CD4-positive, alpha-beta T cell treated with Interleukin-12 subunit alpha and Interleukin-12 subunit beta, for 1 hour (primary cell): Measurements from ENCODE around the gene KCNN1.
"Not testable (repeated sequence)": the region's sequence is repeated elsewhere in the genome, so short reads cannot be mapped to it uniquely, and the experiment has no call there.

Experiments used
- DNase-seq: peaks from one replicate; pipeline ENCODE4 v3.0.0-alpha.2; 2020

The KCNN1 gene

DNA sequence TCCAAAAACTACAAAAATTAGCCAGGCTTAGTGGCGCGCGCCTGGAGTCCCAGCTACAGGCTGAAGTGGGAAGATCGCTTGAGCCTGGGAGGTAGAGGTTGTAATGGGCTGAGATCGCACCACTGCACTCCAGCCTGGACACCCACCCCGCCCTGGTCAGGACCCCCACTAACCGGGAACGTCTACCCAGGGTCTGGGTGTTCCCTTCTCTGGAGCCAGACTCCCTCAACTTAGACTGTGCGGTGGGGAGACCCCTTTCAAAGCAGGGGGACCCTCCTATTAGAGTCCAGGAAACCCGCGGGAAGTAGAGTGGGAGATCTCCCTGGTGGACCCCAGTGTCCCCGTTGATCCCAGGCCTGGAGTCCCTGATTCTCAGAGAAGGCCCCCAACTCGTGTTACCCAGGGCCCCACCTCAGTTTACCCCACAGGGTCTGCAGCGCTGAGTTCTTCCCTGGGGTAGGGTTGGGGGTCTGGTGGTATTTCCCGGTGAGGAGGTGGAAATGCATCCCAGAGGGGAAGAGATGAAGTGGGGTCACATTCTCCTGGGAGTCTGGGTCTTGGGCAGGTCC lies 35.0 kb downstream of the KCNN1 start:
- no peak for DNase-seq

DNA sequence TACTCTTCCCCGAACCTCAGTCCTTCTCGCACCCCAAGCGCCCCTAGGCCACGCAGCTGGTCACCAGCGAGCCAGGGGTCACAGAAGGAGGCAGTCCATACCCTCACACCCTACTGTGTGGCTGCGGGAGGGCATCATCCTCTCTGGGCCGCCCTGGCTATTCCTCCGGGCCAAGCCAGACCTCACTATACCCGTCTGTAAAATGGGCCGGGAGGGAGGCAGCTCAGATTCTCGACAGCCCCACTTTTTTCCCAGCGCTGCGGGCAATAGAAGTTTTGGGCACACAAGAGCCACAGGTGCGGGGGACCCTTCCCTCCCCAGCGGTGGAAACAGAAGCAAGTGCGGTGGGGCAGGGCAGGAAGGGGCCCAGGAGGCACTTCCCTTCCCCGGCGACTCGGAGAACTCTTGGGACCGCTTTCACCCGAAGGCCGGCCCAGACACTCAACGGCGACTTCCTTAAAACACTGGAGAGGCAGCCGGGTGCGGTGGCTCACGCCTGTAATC lies 35.5 kb downstream of the KCNN1 start:
- no peak for DNase-seq

DNA sequence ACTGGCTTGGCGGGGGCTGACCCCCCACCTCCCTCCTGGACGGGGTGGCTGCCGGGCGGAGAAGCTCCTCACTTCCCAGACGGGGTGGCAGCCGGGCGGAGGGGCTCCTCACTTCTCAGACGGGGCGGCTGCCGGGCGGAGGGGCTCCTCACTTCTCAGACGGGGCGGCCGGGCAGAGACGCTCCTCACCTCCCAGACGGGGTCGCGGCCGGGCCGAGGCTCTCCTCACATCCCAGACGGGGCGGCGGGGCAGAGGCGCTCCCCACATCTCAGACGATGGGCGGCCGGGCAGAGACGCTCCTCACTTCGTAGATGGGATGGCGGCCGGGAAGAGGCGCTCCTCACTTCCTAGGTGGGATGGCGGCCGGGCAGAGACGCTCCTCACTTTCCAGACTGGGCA lies 38.8 kb downstream of the KCNN1 start:
- DNase-seq, result not testable (repeated sequence)

DNA sequence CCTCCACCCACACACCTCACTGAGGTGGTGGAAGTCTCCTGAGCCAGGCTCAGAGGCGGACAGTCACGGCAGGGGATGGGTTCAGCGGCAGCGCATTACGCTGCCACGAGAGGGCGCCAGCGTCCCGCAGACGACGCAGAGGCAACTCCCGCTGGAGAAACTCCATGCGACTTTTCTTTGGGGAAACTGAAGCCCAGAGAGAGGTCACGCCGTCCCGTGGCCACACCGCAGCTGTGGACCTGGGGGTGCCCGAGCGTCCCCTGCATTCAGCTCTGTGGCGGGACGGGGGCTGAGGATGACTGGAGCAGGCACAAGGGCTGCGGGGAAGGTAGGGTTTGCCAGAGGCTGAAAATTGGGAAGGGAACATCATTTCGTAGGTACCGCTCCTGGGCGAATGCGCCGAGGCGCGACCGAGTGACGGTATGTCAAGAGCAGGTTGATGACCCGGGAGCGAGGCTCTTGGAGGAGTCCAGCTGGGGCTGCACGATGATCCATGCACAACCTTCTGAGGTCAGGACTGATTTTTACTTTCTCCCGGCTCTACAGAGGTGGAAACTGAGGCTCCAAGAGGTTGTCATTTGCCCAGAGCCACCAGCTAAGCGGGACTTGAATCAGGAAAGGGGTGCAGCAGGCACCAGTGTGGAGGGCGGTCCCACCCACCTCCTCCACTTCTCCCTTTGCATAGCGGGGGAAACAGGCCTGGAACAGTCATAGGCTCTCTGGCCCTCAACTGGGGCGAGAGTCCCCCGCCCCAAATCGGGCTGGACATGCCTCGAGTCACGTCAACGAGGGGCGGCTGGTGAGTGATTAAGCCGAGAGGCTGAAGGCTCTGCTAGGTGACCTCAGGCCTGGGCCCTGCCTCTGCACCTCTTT lies 40.4 kb downstream of the KCNN1 start:
- peak; percentile 85 for DNase-seq

DNA sequence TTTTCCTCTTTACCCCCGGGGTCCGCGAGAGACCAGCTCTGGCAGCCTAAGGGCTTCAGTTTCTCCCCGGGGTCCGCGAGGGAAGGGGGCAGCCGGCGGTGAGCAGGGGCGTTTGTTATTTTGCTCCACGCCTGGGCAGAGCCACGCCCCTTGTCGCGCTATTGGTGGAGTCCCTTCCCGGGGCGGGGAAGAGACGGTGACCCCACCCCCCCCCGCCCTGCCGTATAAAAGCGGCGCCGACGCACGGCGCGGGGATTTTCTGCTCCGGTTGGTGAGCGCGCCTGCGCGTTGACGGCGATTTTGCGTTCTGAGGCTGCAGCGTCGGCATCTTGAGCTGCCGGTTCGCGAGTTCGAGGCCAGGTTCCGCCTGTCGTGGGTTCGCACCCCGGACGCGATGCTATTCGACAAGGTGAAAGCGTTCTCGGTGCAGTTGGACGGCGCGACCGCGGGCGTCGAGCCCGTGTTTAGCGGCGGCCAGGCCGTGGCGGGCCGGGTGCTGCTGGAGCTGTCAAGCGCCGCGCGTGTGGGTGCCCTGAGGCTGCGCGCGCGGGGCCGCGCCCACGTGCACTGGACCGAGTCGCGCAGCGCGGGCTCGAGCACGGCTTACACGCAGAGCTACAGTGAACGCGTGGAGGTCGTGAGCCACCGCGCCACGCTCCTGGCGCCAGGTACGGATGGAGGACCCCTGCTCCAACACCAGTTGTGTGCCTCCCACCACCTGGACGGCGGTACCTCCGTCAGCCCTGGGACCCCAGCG lies 41.2 kb downstream of the KCNN1 start, which contains the start of gene ARRDC2:
ARRDC2 (plus strand) TSS at position 254 of the 757 bp plus-strand sequence; CDS start at position 395, 141 bp downstream.
- peak; percentile 93 for DNase-seq

DNA sequence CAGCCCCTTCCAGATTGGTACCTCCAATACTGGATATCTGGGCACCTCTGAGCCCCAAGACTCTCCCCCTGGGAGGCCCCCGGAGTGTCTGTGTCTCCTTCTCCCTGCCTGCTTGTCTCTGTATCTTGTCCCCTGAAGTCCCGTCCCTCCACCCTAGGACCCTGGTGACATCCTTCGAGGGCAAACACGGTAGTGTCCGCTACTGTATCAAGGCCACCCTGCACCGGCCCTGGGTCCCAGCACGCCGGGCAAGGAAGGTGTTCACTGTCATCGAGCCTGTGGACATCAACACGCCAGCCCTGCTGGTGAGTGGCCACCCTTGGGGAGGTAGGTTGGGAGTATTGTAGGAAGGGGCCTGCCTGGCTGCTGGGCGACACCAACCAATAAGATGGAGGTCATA lies 41.9 kb downstream of the KCNN1 start:
- no peak for DNase-seq

DNA sequence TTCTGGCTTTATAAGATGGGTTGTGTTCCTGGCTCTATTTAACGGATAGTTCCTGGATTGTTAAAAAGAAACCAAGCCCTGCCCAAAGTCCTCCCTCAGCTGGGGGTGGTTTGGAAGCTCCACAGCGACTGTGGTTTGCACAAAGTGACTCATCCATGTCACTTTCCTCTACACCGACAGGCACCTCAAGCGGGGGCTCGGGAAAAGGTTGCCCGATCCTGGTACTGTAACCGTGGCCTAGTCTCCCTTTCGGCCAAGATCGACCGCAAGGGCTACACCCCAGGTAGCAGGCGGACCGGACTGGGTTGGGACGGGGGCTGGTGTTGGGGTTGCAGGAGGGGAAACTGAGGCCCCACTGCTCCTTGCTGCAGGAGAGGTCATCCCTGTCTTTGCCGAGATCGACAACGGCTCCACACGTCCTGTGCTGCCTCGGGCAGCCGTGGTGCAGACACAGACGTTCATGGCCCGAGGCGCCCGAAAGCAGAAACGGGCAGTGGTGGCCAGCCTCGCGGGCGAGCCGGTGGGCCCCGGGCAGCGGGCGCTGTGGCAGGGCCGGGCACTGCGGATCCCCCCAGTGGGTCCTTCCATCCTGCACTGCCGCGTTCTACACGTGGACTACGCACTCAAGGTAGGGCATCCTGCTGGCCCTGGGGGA lies 42.6 kb downstream of the KCNN1 start:
- no peak for DNase-seq

DNA sequence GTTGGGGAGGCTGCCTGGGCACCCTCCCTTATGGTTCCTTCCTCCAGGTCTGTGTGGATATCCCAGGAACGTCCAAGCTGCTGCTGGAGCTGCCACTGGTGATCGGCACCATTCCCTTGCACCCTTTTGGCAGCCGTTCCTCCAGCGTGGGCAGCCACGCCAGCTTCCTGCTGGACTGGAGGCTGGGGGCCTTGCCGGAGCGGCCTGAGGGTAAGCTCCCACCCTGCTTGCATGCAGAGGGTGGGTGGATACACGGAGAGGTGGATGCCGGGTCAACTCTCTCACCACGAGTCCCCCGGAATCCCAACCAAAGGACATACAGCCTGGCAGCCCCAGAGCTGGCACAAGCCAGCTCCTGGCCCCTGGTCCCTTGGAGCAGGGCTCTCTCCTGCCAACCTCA lies 43.2 kb downstream of the KCNN1 start:
- no peak for DNase-seq

DNA sequence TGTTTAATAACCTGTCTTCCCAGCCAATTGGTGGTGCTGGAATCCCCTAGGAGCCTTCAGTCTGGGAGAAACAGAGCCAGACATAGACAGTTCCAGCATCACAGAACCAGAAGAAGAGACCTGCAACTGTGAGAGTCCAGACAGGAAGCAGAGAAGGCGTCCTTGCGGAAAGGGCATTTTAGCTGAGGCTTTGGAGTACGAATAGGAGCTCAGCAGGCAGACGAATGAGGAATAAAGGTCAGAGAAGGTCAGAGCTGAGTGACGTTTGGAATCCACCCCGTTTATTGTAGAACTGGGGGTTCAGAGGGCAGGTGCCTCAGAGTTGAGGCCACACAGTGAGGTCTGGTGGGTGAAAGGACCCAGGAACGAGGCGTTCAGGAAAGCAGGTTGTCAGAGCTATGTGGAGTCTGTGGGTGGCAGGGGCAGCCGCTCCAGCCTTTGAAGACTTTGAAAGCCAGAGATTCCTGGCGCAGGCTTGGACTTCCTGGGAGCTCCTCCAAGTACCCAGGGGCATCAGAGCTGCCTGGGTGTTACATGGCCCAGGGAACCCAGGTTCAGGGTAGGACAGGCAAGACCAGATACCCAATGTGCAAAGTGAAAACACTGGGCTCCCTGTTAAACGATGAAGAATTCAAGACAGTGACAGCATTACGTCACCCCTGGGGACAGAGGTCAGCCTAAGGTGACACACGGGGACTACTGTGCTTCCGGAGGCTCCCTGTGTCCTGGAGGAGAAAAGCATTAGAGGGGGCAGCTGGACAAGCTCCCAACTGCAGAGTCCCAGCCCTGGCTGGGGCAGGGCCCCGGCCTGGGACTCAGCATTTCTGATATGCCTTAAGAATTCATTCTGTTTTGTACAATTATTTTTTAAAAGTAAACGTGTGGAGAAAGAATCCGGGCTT lies 46.6 kb downstream of the KCNN1 start:
- no peak for DNase-seq

DNA sequence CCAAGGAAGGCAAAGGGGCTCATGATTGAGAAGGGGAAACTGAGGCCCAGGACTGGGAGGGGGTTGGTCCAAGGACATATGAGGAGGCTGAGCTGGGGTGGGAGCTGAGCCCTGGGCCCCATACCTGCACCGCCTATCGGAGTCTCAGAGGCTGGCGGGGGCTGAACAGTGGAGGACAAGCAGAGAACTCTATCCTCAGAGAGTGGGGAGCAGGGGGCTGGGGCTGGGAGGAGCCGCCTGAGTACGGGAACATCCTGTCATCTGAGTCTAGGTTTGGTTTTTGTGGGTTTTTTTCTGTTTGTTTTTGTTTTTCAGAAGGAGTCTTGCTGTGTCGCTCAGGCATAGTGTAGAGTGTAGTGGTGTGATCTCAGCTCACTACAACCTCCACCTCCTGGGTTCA lies 47.3 kb downstream of the KCNN1 start:
- peak; percentile 73 for DNase-seq

DNA sequence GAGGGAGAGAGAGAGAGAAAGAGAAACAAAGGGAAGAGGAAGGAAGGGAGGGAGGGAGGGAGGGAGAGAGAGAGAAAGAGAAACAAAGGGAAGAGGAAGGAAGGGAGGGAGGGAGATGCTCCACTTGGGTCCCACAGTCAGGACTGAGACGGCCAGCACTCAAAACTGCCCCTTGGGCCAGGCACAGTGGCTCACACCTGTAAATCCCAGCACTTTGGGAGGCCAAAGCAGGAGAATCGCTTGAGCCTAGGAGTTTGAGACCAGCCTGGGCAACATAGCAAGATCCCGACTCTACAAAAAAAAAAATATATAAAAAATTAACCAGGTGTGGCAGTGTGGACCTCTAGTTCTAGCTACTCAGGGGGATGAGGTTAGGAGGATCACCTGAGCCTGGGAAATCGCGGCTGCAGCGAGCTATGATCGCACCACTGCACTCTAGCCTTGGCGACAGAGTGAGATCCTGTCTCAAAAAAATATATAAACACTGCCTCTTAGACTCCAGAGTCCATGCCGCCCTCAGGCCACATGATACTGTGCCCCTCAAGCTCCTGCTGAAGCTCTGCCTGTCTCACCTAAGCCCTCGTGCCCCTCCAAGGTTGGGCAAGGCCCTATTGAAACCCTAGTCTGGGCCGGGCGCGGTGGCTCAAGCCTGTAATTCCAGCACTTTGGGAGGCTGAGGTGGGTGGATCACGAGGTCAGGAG lies 49.5 kb downstream of the KCNN1 start:
- DNase-seq, result no peak

DNA sequence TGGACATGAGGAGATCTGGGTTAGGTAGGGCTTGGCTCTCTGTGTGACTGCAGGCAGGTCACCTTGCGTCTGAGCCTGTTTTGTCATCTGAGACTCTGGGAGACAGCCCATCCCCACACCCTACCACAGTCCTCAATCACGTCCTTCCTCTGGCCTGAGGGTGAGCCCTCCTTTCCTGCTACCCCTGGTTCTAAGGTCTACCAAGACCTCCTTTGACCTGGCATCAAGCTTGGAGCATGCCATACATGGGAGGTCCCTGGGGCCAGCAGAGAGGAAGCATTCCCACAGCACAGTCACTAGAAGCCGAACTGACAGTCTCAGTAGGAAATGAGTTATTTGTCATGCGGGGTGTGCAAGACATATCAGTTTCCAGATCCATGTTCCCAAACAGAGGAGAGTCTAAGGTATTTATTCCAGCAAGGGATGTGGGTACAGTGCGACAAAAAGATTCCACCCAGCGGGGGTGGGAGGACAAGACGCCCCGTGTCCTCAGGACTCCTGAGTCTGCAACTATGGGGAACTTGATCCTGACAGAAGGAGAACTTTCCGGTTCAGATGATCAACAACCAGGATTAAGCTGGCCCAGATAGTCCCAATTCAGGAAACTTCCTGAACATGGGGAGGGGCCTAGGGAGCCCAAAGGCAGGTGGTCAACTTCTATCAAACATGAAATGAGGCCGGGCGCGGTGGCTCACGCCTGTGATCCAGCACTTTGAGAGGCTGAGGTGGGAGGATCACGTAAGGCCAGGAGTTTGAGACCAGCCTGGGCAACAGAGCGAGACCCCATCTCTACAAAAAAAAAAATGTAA lies 50.6 kb downstream of the KCNN1 start:
- no peak for DNase-seq

DNA sequence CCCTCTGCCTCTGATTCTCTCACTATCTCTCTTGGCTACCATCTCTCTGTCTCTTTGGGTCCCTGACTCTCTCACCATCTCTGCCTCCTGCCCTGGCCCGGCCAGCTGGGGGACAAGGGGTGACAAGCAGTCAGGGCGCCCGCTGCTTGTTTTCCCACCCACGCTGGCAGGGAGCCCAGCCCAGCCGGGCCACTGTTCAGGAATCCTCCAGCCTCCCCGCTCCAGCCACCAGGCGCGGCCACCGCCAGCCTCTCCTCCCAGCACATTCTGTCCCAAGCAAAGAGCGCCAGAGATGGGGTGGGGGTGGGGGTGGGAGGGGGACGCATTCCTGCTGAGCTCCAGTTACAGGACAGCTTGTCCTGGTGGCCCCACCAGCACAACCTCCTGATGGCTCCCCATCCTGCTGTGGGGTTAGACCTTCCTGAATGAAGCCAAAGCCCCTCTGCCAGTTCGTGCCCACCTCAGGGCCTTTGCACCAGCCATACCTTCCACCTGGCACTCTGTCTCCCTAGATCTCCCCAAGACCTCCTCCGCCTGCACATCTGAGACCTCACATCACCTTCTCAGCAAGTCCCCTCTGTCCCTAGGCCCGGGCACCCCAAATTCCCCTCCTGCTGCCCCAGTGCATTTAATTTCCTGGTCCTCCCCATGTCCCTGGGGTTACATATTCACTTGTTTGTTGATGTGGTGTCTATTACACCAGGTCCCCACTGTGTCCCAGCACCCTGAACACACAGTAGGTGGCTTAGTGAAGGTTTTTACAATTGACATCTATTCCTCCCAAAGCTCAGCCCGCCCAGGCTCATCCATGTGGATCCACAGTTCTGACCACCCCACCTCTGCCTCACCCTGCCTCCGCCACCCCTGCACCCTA lies 53.5 kb downstream of the KCNN1 start:
- DNase-seq, result no peak

DNA sequence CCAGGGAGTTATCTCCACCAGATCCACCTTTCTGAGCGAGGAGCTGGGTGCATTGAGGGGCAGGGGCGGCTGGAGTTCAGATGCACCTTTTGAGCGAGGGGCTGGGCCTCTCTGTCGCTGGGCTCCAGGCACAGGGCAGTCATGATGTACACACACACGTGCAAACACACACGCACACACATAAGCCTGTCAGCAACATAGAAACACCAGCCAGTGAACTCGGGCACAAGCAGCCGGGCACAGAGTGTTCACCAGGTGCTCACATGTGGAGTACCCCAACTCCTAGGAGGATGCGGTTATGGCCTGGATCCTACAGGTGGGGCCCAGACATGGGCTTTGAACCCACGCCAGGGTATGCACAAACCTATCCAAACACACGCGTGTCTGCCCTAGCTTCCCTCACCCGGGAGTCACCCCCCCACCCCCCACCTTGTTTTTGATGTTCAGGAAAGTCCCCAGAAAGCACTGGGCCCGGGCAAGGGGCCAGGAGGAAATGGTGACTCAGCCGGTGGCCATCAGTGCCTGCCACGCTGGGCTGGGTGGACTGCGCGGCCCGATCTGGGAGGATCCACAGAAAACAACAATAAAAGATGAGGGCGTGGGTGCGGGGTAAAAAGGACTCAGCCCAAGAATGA lies 54.3 kb downstream of the KCNN1 start:
- peak; percentile 84 for DNase-seq

DNA sequence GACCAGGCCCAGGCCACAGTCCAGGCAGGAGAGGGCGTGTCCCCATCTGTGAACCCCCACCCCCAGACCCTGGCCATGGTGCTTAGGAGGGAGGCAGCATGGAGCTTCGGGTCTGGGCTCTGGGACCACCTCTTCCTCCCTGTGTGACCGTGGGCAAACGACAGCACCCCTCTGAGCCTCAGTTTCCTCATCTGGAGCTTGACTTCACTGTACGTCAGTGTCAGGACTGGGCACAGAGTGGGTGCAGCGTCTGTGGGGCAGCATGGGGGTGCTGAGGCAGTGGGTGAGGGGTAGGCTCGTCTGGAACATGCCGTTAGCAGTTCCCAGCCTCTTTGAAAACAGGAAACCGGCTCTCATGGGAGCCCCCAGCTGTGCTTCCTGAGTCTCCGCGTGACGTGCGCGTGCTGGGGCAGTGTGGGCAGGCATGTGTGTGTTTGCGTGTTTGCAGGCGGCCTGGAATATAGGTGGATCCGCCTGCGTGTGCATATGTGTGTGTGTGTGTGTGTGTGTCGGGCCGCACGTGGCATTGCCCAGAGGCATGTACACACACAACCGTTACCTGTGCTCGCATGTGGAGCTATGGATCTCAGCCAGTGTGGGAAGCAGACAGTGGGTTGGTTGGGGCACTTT lies 56.8 kb downstream of the KCNN1 start:
- peak; percentile 80 for DNase-seq

DNA sequence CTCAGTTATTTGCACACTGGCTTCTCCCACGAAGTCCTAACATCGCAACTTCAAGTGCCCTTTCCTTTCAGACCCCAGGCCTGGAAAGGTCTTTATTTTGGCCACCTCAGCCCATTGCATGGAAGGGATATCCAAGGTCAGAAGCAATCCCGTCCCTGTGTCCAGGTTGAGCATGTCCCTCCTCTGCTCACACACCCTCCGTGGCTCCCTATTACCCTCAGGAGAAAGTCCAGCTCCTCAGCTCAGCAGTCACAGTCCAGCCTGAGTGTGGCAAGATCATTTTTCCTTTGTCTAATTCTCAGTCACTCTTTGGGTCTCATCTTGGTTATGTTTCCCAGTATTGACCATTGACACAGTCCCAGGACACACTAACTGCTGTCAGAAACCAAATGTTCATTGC lies 60.2 kb downstream of the KCNN1 start:
- DNase-seq, result no peak

DNA sequence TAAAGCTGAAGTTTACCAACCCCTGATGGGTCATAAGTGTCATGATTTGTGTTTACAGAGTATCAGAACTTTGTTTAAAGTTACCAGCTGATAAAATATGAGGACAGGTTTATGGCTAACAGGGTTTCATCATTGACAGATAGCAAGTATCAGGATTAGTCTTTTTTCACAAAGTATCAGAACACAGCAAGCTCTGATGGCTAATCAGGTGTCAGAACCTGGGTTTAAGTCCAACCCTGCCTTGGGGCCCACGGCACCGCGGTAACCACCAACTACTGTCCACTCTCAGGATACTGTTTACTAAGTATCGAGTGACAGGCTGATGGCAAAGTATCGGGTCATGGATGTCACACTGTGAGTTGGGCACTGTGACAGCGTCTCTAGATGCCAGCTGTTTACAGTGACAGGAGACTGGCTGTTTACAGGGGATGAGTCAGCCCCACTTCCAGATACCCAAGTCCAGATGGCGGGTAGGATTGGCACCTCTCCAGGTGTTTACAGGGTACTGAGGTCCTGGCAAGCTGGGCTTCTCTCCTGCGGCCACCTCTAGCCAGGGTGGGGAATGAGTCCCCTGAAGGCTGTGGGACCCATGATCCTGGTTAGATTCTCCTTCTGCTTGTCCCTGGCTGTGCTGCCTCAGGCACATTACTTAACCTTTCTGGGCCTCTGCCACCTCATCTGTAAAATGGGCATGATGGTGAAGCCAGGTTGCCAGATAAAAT lies 62.9 kb downstream of the KCNN1 start:
- DNase-seq, result no peak

DNA sequence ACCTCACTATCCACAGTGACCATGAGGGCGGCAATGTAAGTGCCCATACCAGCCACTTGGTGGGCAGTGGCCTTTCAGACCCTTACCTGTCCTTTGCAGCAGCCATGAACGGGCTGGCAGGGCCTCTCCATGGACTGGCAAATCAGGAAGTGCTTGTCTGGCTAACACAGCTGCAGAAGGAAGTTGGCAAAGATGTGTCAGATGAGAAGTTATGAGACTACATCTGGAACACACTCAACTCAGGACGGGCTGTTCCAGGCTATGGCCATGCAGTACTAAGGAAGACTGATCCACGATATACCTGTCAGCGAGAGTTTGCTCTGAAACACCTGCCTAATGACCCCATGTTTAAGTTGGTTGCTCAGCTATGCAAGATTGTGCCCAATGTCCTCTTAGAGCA lies 64.5 kb downstream of the KCNN1 start:
- DNase-seq, result not testable (repeated sequence)
